K562 (cell line): ENCODE measurements around the gene PRKAG2. TPM values are rescaled to one million over a fixed set of nuclear protein-coding genes. Genes with fewer than 3 reads are reported as not detected.

Source experiments
- ATAC-seq: fragments of 200-7000 bp; cut with Tn5 transposase; 3 replicates; pipeline ENCODE4 v1.9.1; 2020; ENCODE audit warnings: moderate library complexity
- BruUV-seq: library from RNA; stranded (reverse); fragments of 400-500 nt; replicated peaks from 2 replicates; lab custom pipeline; 2021; lab: Mats Ljungman, UMichigan
- CTCF ChIA-PET: fragments of 300-600 bp; formaldehyde crosslinking; extraction: SDS; loops from one replicate; lab custom pipeline; 2021; ENCODE audit warnings: low intra/inter-chr PET ratio; lab: Yijun Ruan, JAX
- POLR2A ChIA-PET: fragments of 300-600, 350-650 bp; sonication (Branson Sonifier 250); formaldehyde crosslinking; extraction: SDS; loops from one replicate; lab custom pipeline; 2021; ENCODE audit warnings: antibody characterized with exemption, inconsistent platforms; lab: Yijun Ruan, JAX
- DNase-seq, 4 experiments: peaks; one replicate each; pipeline versions ENCODE4 v3.0.0 to v3.0.0-alpha.2; 2011 to 2018; ENCODE audit warnings: low spot score in 3 of 4, mixed read lengths in 3 of 4; ENCODE audit errors: extremely low read depth in 1 of 4
- FAIRE-seq: peaks from 2 replicates; lab custom pipeline; 2011; peaks lifted over from hg19 to GRCh38; lab: Jason Lieb, UNC
- H2AFZ ChIP-seq: 2 replicates; pipeline ENCODE4 v1.6.0; 2011; ENCODE audit warnings: low read depth, low read length, control low read depth, inconsistent platforms
- H3K27ac ChIP-seq: fragments of 200-600 bp; 3 replicates; pipeline ENCODE4 v1.8.0; 2011; ENCODE audit warnings: low read depth, mild to moderate bottlenecking, control low read depth, inconsistent platforms, low read length, moderate library complexity, mixed read lengths; ENCODE audit errors: extremely low read depth
- H3K27me3 ChIP-seq, 2 experiments: fragments of 300-600 bp in 1 of 2; 2 replicates in 1 of 2; 3 replicates in 1 of 2; pipeline versions ENCODE4 v1.6.0 to v1.8.0; 2011; ENCODE audit warnings: inconsistent platforms in 2 of 2, low read length in 2 of 2, mild to moderate bottlenecking in 1 of 2, mixed read lengths in 1 of 2, moderate library complexity in 1 of 2; ENCODE audit not compliant: control insufficient read depth in 2 of 2, insufficient read depth in 2 of 2
- H3K36me3 ChIP-seq: fragments of 300-600 bp; 3 replicates; pipeline ENCODE4 v1.8.0; 2011; ENCODE audit warnings: mild to moderate bottlenecking, low read length, inconsistent platforms; ENCODE audit not compliant: control insufficient read depth, insufficient read depth
- H3K4me1 ChIP-seq, 2 experiments: fragments of 200-600 bp in 1 of 2; replicated peaks in 1 of 2; 2 replicates in 1 of 2; 3 replicates in 1 of 2; pipeline versions ENCODE4 v1.5.1 to v1.8.0; 2011; ENCODE audit warnings: inconsistent platforms in 2 of 2, low read length in 2 of 2, mild to moderate bottlenecking in 1 of 2, mixed read lengths in 1 of 2, moderate library complexity in 1 of 2; ENCODE audit not compliant: control insufficient read depth in 2 of 2, insufficient read depth in 2 of 2
- H3K4me2 ChIP-seq: 2 replicates; pipeline ENCODE4 v1.6.1; 2011; ENCODE audit warnings: low read length, control low read depth, inconsistent platforms, mixed read lengths; ENCODE audit not compliant: insufficient read depth
- H3K4me3 ChIP-seq: fragments of 200-600 bp; sonication (generic), shearing (Covaris generic); 2 replicates; pipeline ENCODE4 v1.5.1; 2016; ENCODE audit warnings: control low read depth, inconsistent platforms
- H3K79me2 ChIP-seq: fragments of 200-600 bp; 3 replicates; pipeline ENCODE4 v1.8.0; 2011; ENCODE audit warnings: low read length, inconsistent platforms; ENCODE audit not compliant: control insufficient read depth, insufficient read depth
- H3K9ac ChIP-seq, 2 experiments: 2 replicates each; pipeline versions ENCODE4 v1.6.0 to v1.6.1; 2011; ENCODE audit warnings: low read depth in 2 of 2, low read length in 2 of 2, control low read depth in 1 of 2, inconsistent platforms in 1 of 2, mild to moderate bottlenecking in 1 of 2, mixed read lengths in 1 of 2; ENCODE audit not compliant: insufficient read depth in 1 of 2
- H3K9me1 ChIP-seq: one replicate; pipeline ENCODE4 v1.6.0; 2011; ENCODE audit warnings: inconsistent platforms, mild to moderate bottlenecking, low read length, moderate library complexity; ENCODE audit not compliant: control insufficient read depth, insufficient read depth
- H3K9me3 ChIP-seq: replicated peaks from 2 replicates; pipeline ENCODE4 v1.5.1; 2011; ENCODE audit warnings: low read depth, low read length, inconsistent platforms; ENCODE audit not compliant: control insufficient read depth, insufficient read depth
- H4K20me1 ChIP-seq: replicated peaks from 2 replicates; pipeline ENCODE4 v1.6.1; 2011; ENCODE audit warnings: low read length, inconsistent platforms, mixed read lengths; ENCODE audit not compliant: control insufficient read depth, insufficient read depth
- CCNT2 ChIP-seq: IDR thresholded peaks from 2 replicates; pipeline ENCODE4 v1.6.1; 2011; ENCODE audit warnings: borderline replicate concordance, low read depth, mild to moderate bottlenecking, moderate library complexity, mixed read lengths, low read length; ENCODE audit not compliant: insufficient read length; ENCODE audit errors: extremely low read depth
- DACH1 ChIP-seq: fragments of 450-650 bp; IDR thresholded peaks from 2 replicates; pipeline ENCODE4 v1.6.1; 2018; ENCODE audit not compliant: partially characterized antibody
- DPF2 ChIP-seq: fragments of 450-650 bp; IDR thresholded peaks from 2 replicates; pipeline ENCODE4 v1.6.1; 2016
- EHMT2 ChIP-seq: fragments of 450-650 bp; IDR thresholded peaks from 2 replicates; pipeline ENCODE4 v1.6.1; 2018; ENCODE audit warnings: antibody characterized with exemption
- GATA2 ChIP-seq: sonication (generic); formaldehyde crosslinking; IDR thresholded peaks from 2 replicates; pipeline ENCODE4 v1.4.0; 2020; ENCODE audit warnings: mild to moderate bottlenecking, missing genetic modification reagents
- MCM7 ChIP-seq, 2 experiments: fragments of 450-650 bp; IDR thresholded peaks; 2 replicates each; pipeline ENCODE4 v1.6.1; 2016 to 2018
- NFE2 ChIP-seq: IDR thresholded peaks from 2 replicates; pipeline ENCODE4 v1.6.1; 2014; ENCODE audit warnings: antibody characterized with exemption, low read depth
- NR4A1 ChIP-seq, 2 experiments: fragments of 250-450 bp in 1 of 2; fragments of 450-650 bp in 1 of 2; sonication (Bioruptor Pico) in 1 of 2; IDR thresholded peaks; 2 replicates each; pipeline versions ENCODE4 v1.4.0 to v1.6.1; 2016 to 2020; ENCODE audit warnings: mild to moderate bottlenecking in 2 of 2, missing compliant biosample characterization in 1 of 2, missing genetic modification characterization in 1 of 2, moderate library complexity in 1 of 2
- POU5F1 ChIP-seq: fragments of 150-350 bp; IDR thresholded peaks from 2 replicates; pipeline ENCODE4 v1.6.1; 2014; ENCODE audit warnings: borderline replicate concordance, low read length, low read depth, mild to moderate bottlenecking; ENCODE audit not compliant: partially characterized antibody
- TAF9B ChIP-seq: fragments of 450-650 bp; IDR thresholded peaks from 2 replicates; pipeline ENCODE4 v1.6.1; 2018; ENCODE audit warnings: mild to moderate bottlenecking; ENCODE audit not compliant: partially characterized antibody
- ZBED1 ChIP-seq: IDR thresholded peaks from 2 replicates; pipeline ENCODE4 v1.6.1; 2014
- ZNF583 ChIP-seq: fragments of 250-450 bp; sonication (Bioruptor Pico); IDR thresholded peaks from 2 replicates; pipeline ENCODE4 v1.4.0; 2020
- WGBS: fragments of 100-300 bp; shearing (Covaris generic); methylation state at CpG from one replicate; pipeline ENCODE4 v1.1.6; 2016; ENCODE audit warnings: low coverage, mixed read lengths; ENCODE audit not compliant: insufficient coverage; ENCODE audit errors: missing lambda C conversion rate; 5-methylcytosine and 5-hydroxymethylcytosine counted together
- in situ Hi-C: fragments of 300-500 bp; cut with MboI; formaldehyde crosslinking; loops from 4 replicates; pipeline ENCODE4 v1.15.0; 2018; ENCODE audit warnings: inconsistent platforms, mixed read lengths
- intact Hi-C: fragments of 100-400 bp; cut with micrococcal nuclease; formaldehyde crosslinking; loops from 2 replicates; pipeline ENCODE4 v1.14.2; 2022
- polyA plus RNA-seq, 8 experiments: library from polyadenylated mRNA; depleted of rRNA in 4 of 8; stranded (reverse) in 5 of 8; unstranded in 3 of 8; fragments of >200 nt; fragmentation: Nextera tagmentation in 2 of 8; fragmentation: Illumina TruSeq in 1 of 8; extraction: Ambion mirVana in 2 of 8; extraction: Trizol in 1 of 8; gene quantifications; 2 replicates each; pipeline versions ENCODE4 v1.2.1 to v1.2.3, GENCODE V29; 2011 to 2014; ENCODE audit warnings: inconsistent platforms in 1 of 8, missing spikeins in 1 of 8
- total RNA-seq, 7 experiments: library from RNA; depleted of rRNA in 6 of 7; stranded (reverse); fragments of >200 nt in 6 of 7; fragmentation: Illumina TruSeq in 2 of 7; extraction: Trizol in 2 of 7; gene quantifications; 2 replicates each; pipeline versions ENCODE4 v1.2.1 to v1.2.3, GENCODE V29; 2011 to 2021; ENCODE audit warnings: low replicate concordance in 1 of 7

The PRKAG2 gene
- total and polyA plus RNA-seq, 9 of the 15 experiments (the other 6 are each of a cell fraction or from before 2014, with no cell fraction given) = 0.99 to 5.6 (median 3.3) TPM

DNA sequence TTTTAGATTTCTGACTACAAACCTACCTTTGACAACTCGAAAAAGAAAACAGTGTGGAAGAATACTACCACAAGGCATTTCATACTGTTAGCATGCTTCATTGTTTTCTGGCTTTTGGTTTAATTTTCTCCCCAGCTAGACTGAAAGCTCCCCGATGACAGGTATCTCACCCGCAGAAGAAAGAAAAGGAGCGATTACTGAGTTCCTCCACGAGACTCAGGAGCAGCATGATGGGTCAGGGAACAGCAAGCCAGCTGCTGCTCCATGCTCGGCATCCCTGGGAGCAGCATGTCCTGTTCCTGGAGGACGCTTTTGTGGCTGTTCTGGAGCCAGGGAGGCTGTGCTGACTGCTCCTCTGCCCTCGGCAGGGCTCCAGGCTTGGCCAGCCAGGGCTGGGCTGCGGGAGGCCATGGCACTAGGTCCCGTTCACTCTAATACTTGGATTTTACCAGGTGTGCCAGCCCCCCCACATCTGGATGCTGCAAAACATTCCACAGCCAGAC, 133.4 kb downstream of the PRKAG2 start:
- CTCF ChIA-PET = no interaction called here
- intact Hi-C loops (no loop called here), in situ Hi-C loops (no loop called here)
- H3K4me3 ChIP-seq = no peak overlapping the region
- H3K4me1 ChIP-seq = 0 out of 5 replicates have a peak, but pooled peaks cover 0 to 7% of the 10 kb centered on the region in 2 experiments
- peaks cover 2% of the 10 kb centered on the region for H3K9me3 ChIP-seq
- no peak for TF ChIP-seq NR4A1 (CRISPR knock-in tag; IDR thresholded peaks at IDR 0.05)
- TF ChIP-seq NR4A1 (tag; IDR thresholded peaks at IDR 0.05) = no peak
- no peak for TF ChIP-seq EHMT2
- no peak for TF ChIP-seq ZBED1
- TF ChIP-seq MCM7 (IDR thresholded peaks at IDR 0.05) = no peak
- TF ChIP-seq DACH1 = no peak
- TF ChIP-seq TAF9B = no peak
- no peak for TF ChIP-seq POU5F1
- no peak for TF ChIP-seq CCNT2
- TF ChIP-seq NFE2 = no peak
- TF ChIP-seq ZNF583 (CRISPR knock-in tag) = no peak
- no peak for TF ChIP-seq GATA2
- TF ChIP-seq DPF2 = no peak
- no peak overlapping the region for H3K27ac ChIP-seq
- H2AFZ ChIP-seq = no peak overlapping the region
- POLR2A ChIA-PET = interaction anchor here (1.0 kb wide), 1 partner anchor 20 kb away, joined by 3 read pairs; no protein-coding TSS in a partner anchor
- no peak for DNase-seq
- peaks cover 20% of the 10 kb centered on the region; the same call in 1 of the 2 replicates for H4K20me1 ChIP-seq
- H3K36me3 ChIP-seq = no peaks in the 10 kb centered on the region
- H3K4me2 ChIP-seq = no peak overlapping the region
- WGBS = 0% methylated on average over 10 of the region's 10 CpGs
- FAIRE-seq = no peak
- no peak overlapping the region for H3K9ac ChIP-seq
- no TSS peak for BruUV-seq
- no peak for ATAC-seq
- H3K9me1 ChIP-seq = no peaks in the 10 kb centered on the region
- no peaks in the 10 kb centered on the region for H3K79me2 ChIP-seq
- peaks cover 59 to 87% of the 10 kb centered on the region in 2 experiments for H3K27me3 ChIP-seq
